Endothelial cell (in vitro differentiated cells): ENCODE measurements around the gene SMYD5. TPM values are rescaled to one million over a fixed set of nuclear protein-coding genes. Genes with fewer than 3 reads are reported as not detected.

Source experiments
- DNase-seq: peaks from one replicate; pipeline ENCODE4 v3.0.0; 2021; ENCODE audit warnings: low spot score
- H3K27ac Mint-ChIP-seq: one replicate; pipeline ENCODE4 v1.8.0; 2021; ENCODE audit warnings: mixed read lengths, inconsistent platforms; ENCODE audit not compliant: unreplicated experiment
- H3K27me3 Mint-ChIP-seq: one replicate; pipeline ENCODE4 v1.8.0; 2021; ENCODE audit warnings: mild to moderate bottlenecking, moderate library complexity, mixed read lengths, inconsistent platforms; ENCODE audit not compliant: unreplicated experiment
- H3K36me3 Mint-ChIP-seq: one replicate; pipeline ENCODE4 v1.8.0; 2021; ENCODE audit warnings: mild to moderate bottlenecking, low read depth, mixed read lengths, inconsistent platforms; ENCODE audit not compliant: unreplicated experiment
- H3K4me1 Mint-ChIP-seq: one replicate; pipeline ENCODE4 v1.8.0; 2021; ENCODE audit warnings: mild to moderate bottlenecking, mixed read lengths, inconsistent platforms; ENCODE audit not compliant: unreplicated experiment
- H3K4me3 Mint-ChIP-seq: one replicate; pipeline ENCODE4 v1.8.0; 2021; ENCODE audit warnings: mild to moderate bottlenecking, mixed read lengths, inconsistent platforms; ENCODE audit not compliant: unreplicated experiment
- H3K9me3 Mint-ChIP-seq: one replicate; pipeline ENCODE4 v1.8.0; 2021; ENCODE audit warnings: mixed read lengths, inconsistent platforms; ENCODE audit not compliant: unreplicated experiment
- CTCF ChIP-seq: fragments of 200-600 bp; sonication (generic); IDR thresholded peaks from one replicate; pipeline ENCODE4 v1.5.0; 2021; ENCODE audit warnings: antibody characterized with exemption; ENCODE audit not compliant: unreplicated experiment
- total RNA-seq: library from RNA; stranded (reverse); fragmentation: NEBNext Ultra II Directional; extraction: Animal tissue kit (Norgen Biotek cat#: 25700); gene quantifications from one replicate; pipeline ENCODE4 v1.2.1, GENCODE V29; 2021; ENCODE audit not compliant: unreplicated experiment

Gene SMYD5
- total RNA-seq, 1 donor from 2014 or later: 17.0 TPM

- H3K36me3 Mint-ChIP-seq: peaks cover 7% of the 10 kb centered on the region
- H3K4me3 Mint-ChIP-seq: no peak within 1 kb of the TSS
- no peak within 1 kb of the TSS for H3K27ac Mint-ChIP-seq
- DNase-seq: peak; percentile 31
- no peaks in the 10 kb centered on the region for H3K9me3 Mint-ChIP-seq
- no peak for TF ChIP-seq CTCF
- H3K4me1 Mint-ChIP-seq: no peaks in the 10 kb centered on the region
- peaks cover 11% of the 10 kb centered on the region for H3K27me3 Mint-ChIP-seq
These were observed 11.6 kb upstream of the SMYD5 start, which contains the start of gene NOTO for GRCh38 chr2:73202156-73203054. Gene NOTO (plus strand): TSS chr2:73202574. CDS start chr2:73202667, 93 bp downstream.

- no peaks in the 10 kb centered on the region for H3K9me3 Mint-ChIP-seq
- H3K4me3 Mint-ChIP-seq: no peak overlapping the region
- peaks cover 11% of the 10 kb centered on the region for H3K27me3 Mint-ChIP-seq
- no peaks in the 10 kb centered on the region for H3K4me1 Mint-ChIP-seq
- no peak for TF ChIP-seq CTCF
- no peak overlapping the region for H3K27ac Mint-ChIP-seq
- DNase-seq: no peak
- peaks cover 7% of the 10 kb centered on the region for H3K36me3 Mint-ChIP-seq
These were observed 10.9 kb upstream of the SMYD5 start for GRCh38 chr2:73203055-73203681.

DNA sequence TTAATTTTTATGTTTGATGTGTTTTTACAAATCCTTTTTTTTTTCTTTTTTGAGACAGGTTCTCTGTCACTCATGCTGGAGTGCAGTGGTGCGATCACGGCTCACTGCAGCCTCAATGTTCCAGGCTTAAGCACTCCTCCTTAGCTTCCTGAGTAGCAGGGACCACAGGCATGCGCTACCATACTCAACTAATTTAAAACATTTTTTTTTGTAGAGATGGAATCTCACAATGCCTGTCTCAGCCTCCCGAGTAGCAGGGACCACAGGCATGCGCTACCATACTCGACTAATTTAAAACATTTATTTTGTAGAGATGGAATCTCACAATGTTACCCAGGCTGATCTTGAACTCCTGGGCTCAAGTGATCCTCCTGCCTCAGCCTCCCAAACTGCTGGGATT, 8.4 kb upstream of the SMYD5 start:
- no peak overlapping the region for H3K27ac Mint-ChIP-seq
- H3K4me1 Mint-ChIP-seq: no peaks in the 10 kb centered on the region
- DNase-seq: no peak
- peaks cover 14% of the 10 kb centered on the region for H3K27me3 Mint-ChIP-seq
- no peaks in the 10 kb centered on the region for H3K9me3 Mint-ChIP-seq
- H3K4me3 Mint-ChIP-seq: no peak overlapping the region
- no peak for TF ChIP-seq CTCF
- peaks cover 7% of the 10 kb centered on the region for H3K36me3 Mint-ChIP-seq

DNA sequence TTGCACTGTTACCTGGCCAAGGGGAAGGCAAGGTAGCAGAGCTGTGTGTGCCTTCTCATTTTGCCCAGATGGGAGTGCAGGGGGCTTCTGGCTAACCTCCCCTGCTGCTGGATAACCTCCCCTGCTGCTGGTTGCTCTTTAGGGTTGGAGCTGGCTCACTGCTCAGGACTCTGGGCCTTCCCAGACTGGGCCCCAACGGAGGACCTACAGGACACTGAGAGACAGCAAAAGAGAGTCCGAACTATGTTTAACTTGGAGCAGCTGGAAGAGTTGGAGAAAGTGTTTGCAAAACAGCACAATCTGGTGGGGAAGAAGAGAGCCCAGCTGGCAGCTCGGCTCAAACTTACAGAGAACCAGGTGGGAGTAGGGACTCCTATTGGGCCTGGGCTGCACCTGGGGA, 5.8 kb upstream of the SMYD5 start:
- Mint-ChIP-seq H3K27ac (no peak overlapping the region), H3K9me3 (no peaks in the 10 kb centered on the region), H3K4me3 (no peak overlapping the region), H3K4me1 (no peaks in the 10 kb centered on the region), H3K36me3 (peaks cover 4% of the 10 kb centered on the region), H3K27me3 (peaks cover 14% of the 10 kb centered on the region)
- TF ChIP-seq CTCF: no peak
- no peak for DNase-seq

GRCh38 chr2:73210019-73210418, 4.0 kb upstream of the SMYD5 start:
- H3K4me1 Mint-ChIP-seq: peaks cover 13% of the 10 kb centered on the region
- no peak overlapping the region for H3K27ac Mint-ChIP-seq
- no peak overlapping the region for H3K4me3 Mint-ChIP-seq
- peaks cover 10% of the 10 kb centered on the region for H3K27me3 Mint-ChIP-seq
- no peak for DNase-seq
- H3K9me3 Mint-ChIP-seq: no peaks in the 10 kb centered on the region
- no peak for TF ChIP-seq CTCF
- peaks cover 3% of the 10 kb centered on the region for H3K36me3 Mint-ChIP-seq
